Mesendoderm (in vitro differentiated cells): ENCODE results near the gene GPRC5B.

ENCODE experiments used
- DNase-seq: peaks from one replicate; pipeline ENCODE4 v3.0.0; 2013
- H2AK5ac ChIP-seq: 2 replicates; pipeline ENCODE4 v1.6.1; 2013; ENCODE audit warnings: low read length, inconsistent platforms
- H2BK120ac ChIP-seq: 2 replicates; pipeline ENCODE4 v1.6.1; 2013; ENCODE audit warnings: low read depth, mild to moderate bottlenecking, low read length, moderate library complexity, mixed read lengths
- H2BK15ac ChIP-seq: replicated peaks from 2 replicates; pipeline ENCODE4 v1.6.1; 2013; ENCODE audit warnings: low read depth, mild to moderate bottlenecking, moderate library complexity
- H2BK5ac ChIP-seq: 2 replicates; pipeline ENCODE4 v1.6.1; 2013; ENCODE audit warnings: low read length, inconsistent platforms
- H3K18ac ChIP-seq: 2 replicates; pipeline ENCODE4 v1.6.1; 2013; ENCODE audit warnings: mild to moderate bottlenecking, low read length, mixed read lengths
- H3K23ac ChIP-seq: one replicate; pipeline ENCODE4 v1.6.1; 2013; ENCODE audit warnings: low read length
- H3K27ac ChIP-seq: 2 replicates; pipeline ENCODE4 v1.5.1; 2013; ENCODE audit warnings: low read depth, mild to moderate bottlenecking, inconsistent platforms, low read length, moderate library complexity
- H3K27me3 ChIP-seq: 2 replicates; pipeline ENCODE4 v1.6.1; 2013; ENCODE audit warnings: low read length, control low read depth, mild to moderate bottlenecking, inconsistent platforms; ENCODE audit not compliant: insufficient read depth, poor library complexity
- H3K36me3 ChIP-seq: 2 replicates; pipeline ENCODE4 v1.6.1; 2013; ENCODE audit warnings: low read length, inconsistent platforms; ENCODE audit not compliant: control insufficient read depth, insufficient read depth
- H3K4ac ChIP-seq: one replicate; pipeline ENCODE4 v1.6.1; 2013; ENCODE audit warnings: low read depth, mild to moderate bottlenecking, low read length, moderate library complexity
- H3K4me1 ChIP-seq: 2 replicates; pipeline ENCODE4 v1.6.1; 2013; ENCODE audit warnings: low read depth, low read length, inconsistent platforms; ENCODE audit not compliant: control insufficient read depth
- H3K4me2 ChIP-seq: 2 replicates; pipeline ENCODE4 v1.6.1; 2013; ENCODE audit warnings: low read length
- H3K4me3 ChIP-seq: 2 replicates; pipeline ENCODE4 v1.5.1; 2013; ENCODE audit warnings: mild to moderate bottlenecking, low read length
- H3K56ac ChIP-seq: one replicate; pipeline ENCODE4 v1.6.1; 2013; ENCODE audit warnings: low read length
- H3K79me1 ChIP-seq: 2 replicates; pipeline ENCODE4 v1.6.1; 2013; ENCODE audit warnings: low read length, inconsistent platforms
- H3K79me2 ChIP-seq: 2 replicates; pipeline ENCODE4 v1.6.1; 2013; ENCODE audit warnings: mild to moderate bottlenecking, low read length; ENCODE audit not compliant: control insufficient read depth, insufficient read depth
- H3K9ac ChIP-seq: 2 replicates; pipeline ENCODE4 v1.6.1; 2013; ENCODE audit warnings: low read length, inconsistent platforms
- H4K5ac ChIP-seq: one replicate; pipeline ENCODE4 v1.6.1; 2013; ENCODE audit warnings: low read length
- H4K8ac ChIP-seq: one replicate; pipeline ENCODE4 v1.6.1; 2013; ENCODE audit warnings: low read depth, mild to moderate bottlenecking, control low read depth, low read length, moderate library complexity
- WGBS: extraction: QIAGEN DNeasy Blood & Tissue Kit; methylation state at CpG from one replicate; pipeline ENCODE4 v1.1.7; 2013; ENCODE audit warnings: low lambda C conversion rate, missing lambda C conversion rate; ENCODE audit not compliant: insufficient coverage; ENCODE audit errors: extremely low coverage; 5-methylcytosine and 5-hydroxymethylcytosine counted together

The GPRC5B gene

DNA sequence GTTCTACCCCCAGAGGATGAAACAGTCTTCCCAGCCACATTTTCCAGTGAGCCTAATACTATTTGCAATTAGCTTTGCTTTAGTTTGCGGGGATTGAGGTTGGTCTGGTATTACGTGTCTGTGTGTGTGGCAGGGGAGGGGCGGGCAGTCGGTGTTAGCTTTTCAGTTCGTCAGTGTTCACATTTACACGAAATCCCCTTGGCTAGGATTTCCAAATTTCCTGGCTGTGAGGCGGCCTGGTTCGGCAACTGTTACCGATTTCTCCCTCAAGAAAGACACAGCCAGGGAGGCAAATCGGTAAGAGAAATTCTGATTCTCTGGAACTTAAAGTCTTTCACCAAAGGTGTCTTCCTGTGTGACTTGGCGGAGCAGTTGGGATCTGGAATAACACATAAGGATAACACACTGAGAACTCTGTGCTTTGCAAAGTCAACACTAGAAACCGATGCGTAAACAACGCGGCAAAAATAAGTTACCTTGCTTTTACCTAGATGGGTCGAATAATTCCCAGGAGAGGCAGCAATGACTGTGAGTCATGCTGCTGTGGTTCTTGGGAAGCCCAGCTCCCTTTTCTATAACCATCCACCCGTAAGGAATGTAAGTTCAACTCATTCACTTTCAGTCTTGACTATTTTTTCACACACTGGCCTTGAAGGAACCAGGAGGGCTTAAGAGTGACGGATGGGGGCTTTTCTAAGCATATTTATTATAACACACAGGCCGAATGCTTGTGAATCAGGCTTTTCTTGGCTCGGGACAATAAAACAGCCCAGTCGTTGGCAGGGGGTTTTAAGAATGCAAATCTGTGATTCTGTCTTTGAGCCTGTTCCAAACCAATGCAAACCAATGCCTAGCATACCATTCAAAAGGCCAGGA is 24.2 kb downstream of the GPRC5B start:
- WGBS = no CpG with 5 or more reads among the region's 21 CpGs
- Histone ChIP-seq H2BK15ac (no peak overlapping the region), H2BK5ac (peak overlapping the region; percentile 33), H3K36me3 (peaks cover 4% of the 10 kb centered on the region), H2AK5ac (no peak overlapping the region), H3K27me3 (no peaks in the 10 kb centered on the region), H4K8ac (no peak overlapping the region), H3K9ac (peak overlapping the region; percentile 16), H3K4me3 (no peak overlapping the region), H3K4ac (no peak overlapping the region), H3K27ac (peak overlapping the region; percentile 65), H3K4me2 (no peak overlapping the region), H4K5ac (no peak overlapping the region), H3K18ac (peak overlapping the region; percentile 72), H3K79me2 (no peaks in the 10 kb centered on the region), H3K56ac (peak overlapping the region; percentile 59), H3K4me1 (peaks cover 10% of the 10 kb centered on the region), H2BK120ac (no peak overlapping the region), H3K23ac (no peak overlapping the region), H3K79me1 (peaks cover 7% of the 10 kb centered on the region)
- peak; percentile 80 for DNase-seq

DNA sequence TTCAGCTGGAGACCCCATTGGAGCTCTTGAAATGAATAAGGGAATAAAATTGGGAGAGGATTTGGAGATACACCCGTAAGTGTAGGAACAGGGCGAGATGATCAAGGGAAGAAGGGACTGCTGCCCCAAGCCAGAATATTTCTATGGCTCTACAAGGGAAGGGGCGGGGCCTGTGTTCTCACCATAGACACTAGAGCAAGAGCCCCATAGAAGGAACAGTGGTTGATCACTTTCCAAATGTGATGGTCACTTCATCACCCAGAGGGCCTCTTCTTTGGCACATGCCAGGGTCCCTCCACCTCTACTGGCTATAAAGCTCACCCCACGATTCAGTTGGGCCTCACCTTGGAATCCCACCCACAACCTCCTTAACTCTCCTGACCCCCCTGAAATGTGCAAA is 25.0 kb downstream of the GPRC5B start:
- no peak overlapping the region for H4K5ac ChIP-seq
- peaks cover 10% of the 10 kb centered on the region for H3K4me1 ChIP-seq
- no peak overlapping the region for H2BK5ac ChIP-seq
- H4K8ac ChIP-seq = no peak overlapping the region
- H3K56ac ChIP-seq = peak overlapping the region; percentile 59
- peak overlapping the region; percentile 72 for H3K18ac ChIP-seq
- H3K4ac ChIP-seq = no peak overlapping the region
- H2BK120ac ChIP-seq = no peak overlapping the region
- H3K79me2 ChIP-seq = no peaks in the 10 kb centered on the region
- H3K27me3 ChIP-seq = no peaks in the 10 kb centered on the region
- H2AK5ac ChIP-seq = no peak overlapping the region
- peaks cover 4% of the 10 kb centered on the region for H3K36me3 ChIP-seq
- no CpG with 5 or more reads among the region's 4 CpGs for WGBS
- H2BK15ac ChIP-seq = no peak overlapping the region
- DNase-seq = no peak
- H3K9ac ChIP-seq = no peak overlapping the region
- H3K4me3 ChIP-seq = no peak overlapping the region
- H3K4me2 ChIP-seq = no peak overlapping the region
- H3K23ac ChIP-seq = no peak overlapping the region
- no peak overlapping the region for H3K27ac ChIP-seq
- peaks cover 7% of the 10 kb centered on the region for H3K79me1 ChIP-seq

DNA sequence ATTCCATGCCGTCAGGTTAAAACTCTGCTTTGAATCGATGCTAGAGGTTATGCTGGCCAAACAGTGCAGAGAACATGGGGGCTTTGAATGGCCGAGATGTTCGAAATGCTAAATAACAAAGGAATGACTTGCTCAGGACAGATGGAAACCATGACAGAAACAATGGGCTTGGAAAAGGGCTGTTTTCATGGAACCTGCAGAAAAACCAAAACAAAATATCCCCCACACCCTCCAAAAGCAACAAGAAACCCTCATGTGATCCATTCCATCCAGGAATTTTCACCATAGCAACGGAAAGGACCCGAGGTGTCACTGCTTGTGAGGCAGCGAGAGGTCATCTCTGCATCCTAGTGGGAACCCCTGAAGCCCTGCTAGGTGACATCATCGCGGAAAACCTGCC is 25.5 kb downstream of the GPRC5B start:
- no peak overlapping the region for H2BK15ac ChIP-seq
- no peak overlapping the region for H3K4ac ChIP-seq
- H3K27me3 ChIP-seq = no peaks in the 10 kb centered on the region
- H3K23ac ChIP-seq = no peak overlapping the region
- no peak overlapping the region for H2BK5ac ChIP-seq
- H3K4me3 ChIP-seq = no peak overlapping the region
- H3K9ac ChIP-seq = no peak overlapping the region
- no peak for DNase-seq
- no peak overlapping the region for H4K8ac ChIP-seq
- no peak overlapping the region for H3K27ac ChIP-seq
- no peaks in the 10 kb centered on the region for H3K79me2 ChIP-seq
- peaks cover 13% of the 10 kb centered on the region for H3K4me1 ChIP-seq
- no peak overlapping the region for H3K56ac ChIP-seq
- H3K79me1 ChIP-seq = peaks cover 7% of the 10 kb centered on the region
- WGBS = no CpG with 5 or more reads among the region's 9 CpGs
- no peak overlapping the region for H2AK5ac ChIP-seq
- no peak overlapping the region for H3K4me2 ChIP-seq
- no peak overlapping the region for H2BK120ac ChIP-seq
- no peak overlapping the region for H3K18ac ChIP-seq
- H3K36me3 ChIP-seq = peaks cover 4% of the 10 kb centered on the region
- H4K5ac ChIP-seq = no peak overlapping the region

- Histone ChIP-seq H2AK5ac (no peak overlapping the region), H3K4me3 (no peak overlapping the region), H4K8ac (no peak overlapping the region), H2BK5ac (no peak overlapping the region), H3K4me1 (peaks cover 17% of the 10 kb centered on the region), H3K4me2 (no peak overlapping the region), H3K27ac (no peak overlapping the region), H4K5ac (no peak overlapping the region), H2BK120ac (no peak overlapping the region), H3K36me3 (peaks cover 4% of the 10 kb centered on the region), H3K18ac (no peak overlapping the region), H3K56ac (no peak overlapping the region), H3K23ac (no peak overlapping the region), H3K9ac (no peak overlapping the region), H3K79me2 (no peaks in the 10 kb centered on the region), H3K4ac (no peak overlapping the region), H2BK15ac (no peak overlapping the region), H3K27me3 (no peaks in the 10 kb centered on the region), H3K79me1 (peaks cover 7% of the 10 kb centered on the region)
- DNase-seq = no peak
- no CpG with 5 or more reads among the region's 22 CpGs for WGBS
Measured at GRCh38 chr16:19858340-19859018, 26.2 kb downstream of the GPRC5B start.

DNA sequence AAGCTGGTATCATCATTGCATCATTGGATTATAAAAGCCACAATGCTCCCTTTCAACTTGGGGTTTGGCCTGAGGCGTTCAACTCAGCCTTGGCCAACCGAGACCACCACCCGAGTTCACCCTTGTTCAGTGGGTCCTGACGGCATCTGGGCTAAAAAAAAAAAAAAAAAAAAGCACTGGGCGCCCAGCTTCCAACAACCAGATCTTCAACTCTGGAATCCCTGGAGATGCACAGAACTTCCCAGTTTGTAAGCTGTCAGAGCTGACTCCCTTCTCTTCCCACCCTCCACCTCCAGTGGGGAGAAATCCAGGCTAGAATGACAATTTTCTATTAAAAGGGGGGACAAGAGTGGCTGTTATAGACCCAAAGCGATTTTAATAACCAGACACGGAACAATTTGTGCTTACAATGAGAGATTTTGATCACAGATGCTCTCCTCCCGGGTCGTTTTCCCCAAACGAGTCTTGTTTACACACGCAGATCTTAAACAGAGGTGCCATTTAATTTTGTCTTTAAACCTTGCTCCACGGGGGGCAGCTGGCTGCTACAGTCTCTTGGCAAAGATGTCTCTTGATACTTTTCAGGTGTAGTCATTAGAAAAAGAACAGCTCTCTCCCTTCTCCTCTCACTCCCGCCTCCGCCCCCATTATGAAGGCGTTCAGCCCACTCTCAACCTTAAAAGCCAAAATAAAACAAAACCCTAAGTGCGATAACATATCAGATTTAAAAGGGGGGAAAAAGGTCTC is 26.9 kb downstream of the GPRC5B start:
- Histone ChIP-seq H2BK15ac (no peak overlapping the region), H3K4me2 (no peak overlapping the region), H3K56ac (no peak overlapping the region), H2AK5ac (no peak overlapping the region), H3K18ac (no peak overlapping the region), H3K27me3 (no peaks in the 10 kb centered on the region), H3K9ac (no peak overlapping the region), H3K79me2 (no peaks in the 10 kb centered on the region), H4K5ac (no peak overlapping the region), H4K8ac (no peak overlapping the region), H2BK120ac (no peak overlapping the region), H3K36me3 (peaks cover 4% of the 10 kb centered on the region), H2BK5ac (no peak overlapping the region), H3K27ac (no peak overlapping the region), H3K79me1 (peaks cover 7% of the 10 kb centered on the region), H3K4ac (no peak overlapping the region), H3K4me3 (no peak overlapping the region), H3K23ac (no peak overlapping the region), H3K4me1 (peaks cover 20% of the 10 kb centered on the region)
- DNase-seq = no peak
- no CpG with 5 or more reads among the region's 16 CpGs for WGBS
